Thyroid gland (tissue), 4 donors: ENCODE results near the gene PITRM1. TPM values are rescaled to one million over a fixed set of nuclear protein-coding genes. Genes with fewer than 3 reads are reported as not detected.
"Not testable (repeated sequence)": the region's sequence is repeated elsewhere in the genome, so short reads cannot be mapped to it uniquely, and the experiment has no call there.

Experiments used
- DNase-seq, 2 donors: peaks; one replicate each; pipeline ENCODE4 v3.0.0-alpha.2; 2019
- H3K27ac ChIP-seq, 3 donors: fragments of 200-600 bp; sonication (generic); 1 replicate in 2 of 3; 2 replicates in 1 of 3; pipeline ENCODE4 v1.5.1; 2016 to 2019; ENCODE audit warnings: mild to moderate bottlenecking in 1 of 3, moderate library complexity in 1 of 3
- H3K27me3 ChIP-seq: fragments of 200-600 bp; sonication (generic); one replicate; pipeline ENCODE4 v1.5.1; 2019
- H3K36me3 ChIP-seq, 2 donors: fragments of 200-600 bp; sonication (generic); one replicate each; pipeline ENCODE4 v1.5.1; 2016 to 2019
- H3K4me1 ChIP-seq, 2 donors: fragments of 200-600 bp; sonication (generic); one replicate each; pipeline ENCODE4 v1.5.1; 2017 to 2019
- H3K4me3 ChIP-seq, 3 donors: fragments of 200-600 bp; sonication (generic); replicated peaks in 1 of 3; 1 replicate in 2 of 3; 2 replicates in 1 of 3; pipeline ENCODE4 v1.5.1; 2016; ENCODE audit warnings: mild to moderate bottlenecking in 1 of 3
- H3K9me3 ChIP-seq: fragments of 200-600 bp; sonication (generic); one replicate; pipeline ENCODE4 v1.5.1; 2017
- CTCF ChIP-seq, 6 experiments: fragments of 200-600 bp in 3 of 6; fragments of 450-650 bp in 3 of 6; sonication (generic) in 3 of 6; IDR thresholded peaks; one replicate each; pipeline ENCODE4 v1.5.1; 2016 to 2019; ENCODE audit warnings: antibody characterized with exemption in 6 of 6, mild to moderate bottlenecking in 2 of 6, inconsistent platforms in 1 of 6, moderate library complexity in 1 of 6
- POLR2A ChIP-seq, 2 donors: fragments of 450-650 bp; IDR thresholded peaks; one replicate each; pipeline ENCODE4 v1.6.1; 2017; ENCODE audit warnings: antibody characterized with exemption in 2 of 2, mild to moderate bottlenecking in 2 of 2, moderate library complexity in 1 of 2
- WGBS, 2 donors: methylation state at CpG; one replicate each; pipeline ENCODE4 v1.1.5; 2017; 5-methylcytosine and 5-hydroxymethylcytosine counted together
- intact Hi-C: fragments of 100-400 bp; cut with DNase I; formaldehyde crosslinking; loops from one replicate; pipeline ENCODE4 v1.15.1; 2023
- total RNA-seq, 4 donors: library from RNA; depleted of rRNA; stranded (reverse); fragments of >200 nt; gene quantifications; one replicate each; pipeline ENCODE4 v1.2.3, GENCODE V29; 2016

The PITRM1 gene
- total RNA-seq, 4 donors from 2014 or later, result 68.2 to 107 (median 86.2) TPM

- 91% methylated on average over 4 of the region's 4 CpGs for WGBS, 2 donors
- Histone ChIP-seq H3K4me1 (peaks cover 4 to 8% of the 10 kb centered on the region in 2 donors), H3K4me3 (no peak overlapping the region), H3K36me3 (no peaks in the 10 kb centered on the region), H3K27me3 (no peaks in the 10 kb centered on the region), H3K9me3 (no peaks in the 10 kb centered on the region), H3K27ac (no peak overlapping the region)
- intact Hi-C loops, result no loop called here
- DNase-seq, result no peak
- TF ChIP-seq POLR2A (IDR thresholded peaks at IDR 0.05) (no peak), CTCF (IDR thresholded peaks at IDR 0.05) (no peak)
Observed at GRCh38 chr10:3194871-3195270, 22.3 kb upstream of the PITRM1 start.

GRCh38 chr10:3193751-3194150, 21.2 kb upstream of the PITRM1 start:
- WGBS, 2 donors, result 92 to 95% methylated on average over 6 of the region's 6 CpGs
- H3K27ac ChIP-seq, result peak overlapping the region in 1 of 3 donors; percentile 2
- no peak for TF ChIP-seq CTCF (IDR thresholded peaks at IDR 0.05)
- no peak for TF ChIP-seq POLR2A (IDR thresholded peaks at IDR 0.05)
- H3K9me3 ChIP-seq, result no peaks in the 10 kb centered on the region
- DNase-seq, result no peak
- H3K27me3 ChIP-seq, result no peaks in the 10 kb centered on the region
- H3K36me3 ChIP-seq, result no peaks in the 10 kb centered on the region
- H3K4me3 ChIP-seq, result no peak overlapping the region
- intact Hi-C loops, result no loop called here
- H3K4me1 ChIP-seq, result peaks cover 4 to 8% of the 10 kb centered on the region in 2 donors

GRCh38 chr10:3192856-3193635, 20.5 kb upstream of the PITRM1 start:
- Histone ChIP-seq H3K4me1 (peaks cover 4 to 8% of the 10 kb centered on the region in 2 donors), H3K27me3 (no peaks in the 10 kb centered on the region), H3K9me3 (no peaks in the 10 kb centered on the region), H3K27ac (peak overlapping the region in 1 of 3 donors; percentile 2), H3K4me3 (no peak overlapping the region), H3K36me3 (no peaks in the 10 kb centered on the region)
- intact Hi-C loops, result no loop called here
- peak; percentile 46 to 54 for DNase-seq
- WGBS, 2 donors, result 36 to 46% methylated on average over 19 of the region's 19 CpGs
- peak; percentile 73 to 96 (median 85) for TF ChIP-seq CTCF (IDR thresholded peaks at IDR 0.05)
- TF ChIP-seq POLR2A (IDR thresholded peaks at IDR 0.05), result no peak

- intact Hi-C loops, result no loop called here
- Histone ChIP-seq H3K27me3 (no peaks in the 10 kb centered on the region), H3K4me1 (no peaks in the 10 kb centered on the region), H3K9me3 (no peaks in the 10 kb centered on the region), H3K27ac (no peak overlapping the region), H3K4me3 (no peak overlapping the region), H3K36me3 (no peaks in the 10 kb centered on the region)
- no peak for DNase-seq
- TF ChIP-seq POLR2A (IDR thresholded peaks at IDR 0.05) (no peak), CTCF (IDR thresholded peaks at IDR 0.05) (no peak)
- WGBS, 2 donors, result 86 to 89% methylated on average over 3 of the region's 3 CpGs
Observed at GRCh38 chr10:3190817-3191216, 18.2 kb upstream of the PITRM1 start.

- DNase-seq, H3K4me1 ChIP-seq, H3K27ac ChIP-seq, intact Hi-C loops, H3K36me3 ChIP-seq, H3K27me3 ChIP-seq, H3K9me3 ChIP-seq, H3K4me3 ChIP-seq: not testable (repeated sequence)
- 89 to 96% methylated on average over 3 of the region's 3 CpGs for WGBS, 2 donors
Observed at GRCh38 chr10:3187229-3187628, 14.6 kb upstream of the PITRM1 start.
